GM21447 (cell line): Measurements from ENCODE around the gene ACP4.

Experiments used
- ATAC-seq: cut with Tn5 transposase; IDR thresholded peaks from one replicate; pipeline ENCODE4 v1.9.1; 2021; ENCODE audit not compliant: unreplicated experiment

ACP4 gene

GRCh38 chr19:50820549-50821247 is 30.5 kb downstream of the ACP4 start:
- no peak for ATAC-seq

GRCh38 chr19:50821248-50821612 is 31.0 kb downstream of the ACP4 start:
- no peak for ATAC-seq

DNA sequence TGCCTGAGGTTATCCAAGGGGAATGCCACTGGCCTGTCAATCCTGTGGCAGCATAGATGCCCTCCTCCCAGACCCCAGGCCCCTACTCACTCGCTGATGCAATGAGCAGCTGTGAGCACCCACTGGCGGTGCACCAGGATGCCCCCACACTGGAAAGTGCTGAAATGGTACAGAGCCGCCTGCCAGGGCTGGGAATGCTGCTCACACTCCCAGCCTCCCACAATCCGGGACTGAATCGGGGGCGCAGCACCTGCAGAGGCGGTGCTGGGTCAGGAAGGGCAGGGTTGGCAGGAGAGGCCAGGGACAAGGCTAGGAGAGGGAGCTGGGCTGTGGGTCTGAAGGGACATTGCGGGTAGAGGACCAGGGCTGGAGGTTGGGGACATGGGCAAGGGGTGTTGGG is 31.4 kb downstream of the ACP4 start:
- no peak for ATAC-seq

- no peak for ATAC-seq
These were observed 32.5 kb downstream of the ACP4 start for GRCh38 chr19:50822661-50823208.

DNA sequence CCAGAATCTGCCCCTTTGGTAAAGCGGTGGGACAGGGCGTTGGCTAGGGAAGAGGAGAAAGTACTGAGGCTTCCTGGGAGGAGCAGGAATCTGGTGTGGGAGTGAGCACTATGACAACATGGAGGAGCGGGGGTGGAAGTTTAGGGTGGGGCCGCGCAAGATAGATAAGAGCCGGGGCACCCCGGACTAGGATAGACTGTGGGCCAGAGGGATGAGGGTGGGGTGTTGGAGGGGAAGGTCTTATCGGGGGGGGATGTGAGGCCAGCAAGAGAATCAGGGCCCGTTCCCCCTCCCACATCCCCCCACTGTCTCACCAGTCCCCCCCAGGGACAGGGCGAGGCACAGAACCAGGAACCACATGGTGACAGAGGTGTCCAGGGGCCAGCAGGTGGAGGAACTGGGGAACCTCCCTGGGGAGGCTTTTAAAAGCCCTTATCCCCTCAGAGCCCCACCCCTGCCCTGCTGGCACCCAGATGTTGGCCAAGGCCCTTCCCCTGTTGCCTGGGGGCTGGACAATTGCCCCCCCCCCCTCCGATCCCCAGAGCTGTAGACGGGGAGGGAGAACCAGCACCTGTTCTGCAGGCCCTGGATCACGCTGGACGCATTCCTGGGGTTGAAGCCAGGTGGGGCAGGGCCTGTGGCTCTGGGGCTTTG is 33.3 kb downstream of the ACP4 start, which contains the start of gene KLK1:
Gene KLK1, minus strand, starts transcription at position 399 of the 654 bp plus-strand sequence. Its CDS starts 39 bp downstream, at position 360.
- no peak for ATAC-seq

DNA sequence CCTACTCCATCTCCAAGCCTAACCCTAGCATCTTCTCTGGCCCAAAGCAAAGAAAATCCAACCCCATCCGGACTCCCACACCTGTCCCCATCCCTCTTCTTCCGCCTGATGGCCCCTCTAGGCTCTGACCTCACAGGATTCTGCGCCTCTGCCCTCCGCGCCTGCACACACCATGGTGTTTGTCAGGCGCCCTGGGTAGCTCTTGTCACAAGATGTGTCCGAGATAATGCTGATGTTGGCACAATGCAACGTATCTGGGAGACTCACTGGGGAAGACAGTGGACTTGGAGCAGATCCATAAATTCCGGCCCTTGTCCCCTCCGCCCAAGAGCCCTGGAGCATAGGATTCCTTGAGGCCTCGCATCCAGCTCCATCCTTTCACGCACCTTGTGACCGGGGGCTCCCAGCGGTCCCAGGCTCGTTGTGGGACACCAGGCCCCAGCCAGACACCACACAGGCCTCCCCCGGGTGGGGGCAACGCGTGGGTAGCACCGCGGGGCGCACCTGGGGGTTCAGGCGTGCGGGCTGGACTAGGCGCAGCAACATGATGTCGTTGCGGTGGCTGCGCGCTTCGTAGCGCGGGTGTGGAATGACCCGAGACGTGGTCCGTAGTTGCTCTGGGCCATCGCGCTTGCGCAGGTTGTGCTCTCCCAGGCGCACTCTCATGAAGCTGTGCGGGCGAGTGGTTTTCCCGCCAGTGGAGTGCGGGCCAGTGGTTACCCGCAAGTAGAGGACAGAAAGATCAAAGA is 36.5 kb downstream of the ACP4 start:
- ATAC-seq = no peak

GRCh38 chr19:50827476-50827875 is 37.3 kb downstream of the ACP4 start:
- ATAC-seq = no peak

- ATAC-seq = no peak
These were observed 39.6 kb downstream of the ACP4 start for GRCh38 chr19:50829801-50830200.

DNA sequence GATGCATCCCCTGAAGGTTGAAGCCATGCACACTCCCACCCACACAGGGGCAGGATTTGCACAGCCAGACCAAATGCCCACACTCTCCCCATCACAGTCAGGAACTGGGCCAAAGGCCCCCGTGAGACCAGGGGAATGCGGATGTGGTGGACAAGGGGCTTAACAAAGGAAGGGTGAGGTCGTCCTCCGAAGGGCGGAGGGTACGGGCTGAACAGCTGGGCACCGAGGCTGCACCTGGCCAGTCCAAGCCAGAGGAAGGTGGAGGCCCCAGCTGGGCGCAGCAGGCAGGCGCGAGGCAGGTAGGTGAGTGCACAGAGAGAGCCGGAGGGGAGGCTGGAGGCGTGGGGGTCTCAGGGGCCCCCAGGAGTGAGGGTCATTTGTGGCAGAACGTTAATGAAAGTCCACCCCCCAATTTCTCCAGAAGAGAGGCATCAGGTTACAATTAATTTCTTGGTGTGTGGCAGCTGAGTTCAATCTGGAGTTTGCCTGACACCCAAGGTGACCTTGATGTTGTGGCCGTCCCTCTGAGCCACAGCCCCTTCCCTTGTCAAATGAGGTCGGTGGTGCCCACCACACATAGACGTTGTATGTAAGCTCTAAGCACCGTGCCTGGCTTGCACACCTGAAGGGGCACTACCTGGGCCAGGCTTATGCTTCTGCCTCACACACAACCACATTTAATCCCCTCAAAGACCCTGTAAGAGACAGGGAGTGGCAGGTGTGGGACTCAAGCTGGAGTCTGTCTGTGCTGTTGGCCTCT is 40.2 kb downstream of the ACP4 start:
- ATAC-seq = no peak

DNA sequence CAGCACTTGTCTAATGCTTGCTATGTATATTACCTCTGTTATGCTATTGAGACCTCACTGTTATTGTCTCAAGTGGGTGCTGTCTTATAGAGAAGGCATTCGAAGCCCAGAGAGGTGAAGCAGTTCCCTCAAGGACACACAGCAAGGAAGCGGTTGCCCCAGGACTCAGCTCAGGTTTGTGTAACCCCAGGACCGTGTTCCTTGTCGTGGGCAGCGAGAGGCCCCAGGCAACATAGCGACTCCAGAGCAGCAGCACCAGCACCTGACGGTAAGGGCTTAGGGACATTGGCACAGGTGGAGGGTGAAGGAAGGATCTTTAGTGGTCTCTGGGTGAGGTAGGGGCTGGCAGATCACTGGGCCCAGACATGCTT is 40.8 kb downstream of the ACP4 start:
- no peak for ATAC-seq

DNA sequence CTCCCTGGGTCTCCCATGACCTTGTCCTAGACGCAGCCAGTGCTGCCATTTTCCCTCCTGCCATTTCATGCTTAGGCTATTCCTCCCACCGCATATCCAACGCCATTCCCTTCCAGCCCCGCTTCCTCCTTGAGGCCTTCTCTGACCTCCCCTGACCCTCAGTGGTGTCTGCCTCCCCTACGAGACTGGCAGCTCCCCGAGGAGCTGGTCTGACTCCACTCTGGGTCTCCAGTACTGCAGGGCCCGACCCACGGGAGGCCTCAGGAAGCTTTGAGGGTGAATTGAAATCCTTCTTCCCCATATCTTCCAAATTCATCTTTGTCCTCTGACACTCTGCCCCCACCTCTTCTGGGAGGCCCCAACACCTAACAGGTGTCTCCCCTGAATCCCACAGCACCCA is 42.5 kb downstream of the ACP4 start:
- no peak for ATAC-seq

- no peak for ATAC-seq
These were observed 43.0 kb downstream of the ACP4 start, which contains the start of gene KLK15 for GRCh38 chr19:50833117-50833801. TSS of gene KLK15 (minus strand) at chr19:50833574. CDS start at chr19:50831492, 2,082 bp downstream.

- ATAC-seq = no peak
These were observed 43.6 kb downstream of the ACP4 start for GRCh38 chr19:50833802-50834167.

- ATAC-seq = no peak
These were observed 45.0 kb downstream of the ACP4 start for GRCh38 chr19:50835103-50835784.

DNA sequence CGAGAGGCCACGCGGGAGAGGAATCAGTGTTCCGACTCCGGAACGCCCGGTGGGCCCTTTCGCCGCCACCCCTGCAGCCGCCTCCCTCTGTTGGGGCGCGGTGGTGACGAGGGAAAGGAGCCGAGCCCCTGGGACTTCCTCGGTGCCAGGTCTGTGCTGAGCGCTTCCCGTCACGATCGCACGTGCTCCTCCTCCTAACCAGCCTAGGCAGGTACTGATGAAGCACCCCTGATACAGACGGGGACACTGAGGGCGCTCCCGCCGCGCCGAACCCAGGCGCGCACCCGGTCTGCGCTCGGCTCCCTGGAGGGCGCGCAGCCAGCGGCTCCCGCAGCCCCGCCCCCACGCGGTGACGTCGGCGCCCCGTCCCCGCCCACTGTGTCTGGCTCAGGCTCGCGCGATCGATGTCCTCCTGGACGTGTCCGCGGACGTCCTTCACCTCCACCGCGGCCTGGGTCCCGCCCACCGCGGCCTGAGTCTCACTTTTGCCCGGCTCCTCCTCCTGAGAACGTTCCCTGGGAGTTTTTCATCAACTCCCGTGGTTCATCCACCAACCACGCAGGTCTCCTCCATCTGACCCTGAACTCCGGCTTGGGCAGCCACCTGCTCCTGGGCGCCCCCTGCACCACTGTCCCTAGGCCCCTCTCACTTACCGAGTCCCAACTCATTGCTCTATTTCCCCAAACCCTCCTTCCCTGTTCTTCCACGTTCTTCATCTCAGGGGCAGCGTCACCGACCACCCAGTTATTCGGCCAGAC is 45.7 kb downstream of the ACP4 start:
- no peak for ATAC-seq

- no peak for ATAC-seq
These were observed 46.5 kb downstream of the ACP4 start for GRCh38 chr19:50836543-50837195.

DNA sequence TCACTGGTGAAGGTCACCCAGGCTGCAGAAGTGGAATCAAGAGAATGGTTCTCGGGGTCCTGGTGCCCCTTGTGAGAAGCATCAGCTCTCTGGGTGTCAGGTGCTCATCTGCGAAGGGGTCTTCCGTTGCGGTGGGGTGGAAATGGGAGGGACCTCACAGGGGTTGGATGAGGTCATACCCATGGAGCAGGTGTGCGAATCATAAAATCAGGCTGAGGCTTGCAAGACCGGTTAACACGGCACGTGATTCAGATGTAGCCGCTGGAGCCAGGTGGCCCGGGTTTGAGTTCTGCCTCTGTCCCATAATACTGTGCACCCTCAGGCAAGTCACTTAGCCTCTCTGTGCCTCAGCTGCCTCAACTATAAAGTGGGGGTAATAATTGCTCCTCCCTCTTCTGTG is 47.1 kb downstream of the ACP4 start:
- ATAC-seq = no peak

- no peak for ATAC-seq
These were observed 48.0 kb downstream of the ACP4 start for GRCh38 chr19:50838239-50838638.
